HepG2 (cell line): ENCODE data around the gene FAM170B. TPM values are rescaled to one million over a fixed set of nuclear protein-coding genes. Genes with fewer than 3 reads are reported as not detected.

Experiments used
- ATAC-seq: fragments of 200-7000 bp; cut with Tn5 transposase; 3 replicates; pipeline ENCODE4 v1.9.1; 2020; ENCODE audit warnings: mild to moderate bottlenecking, moderate library complexity
- BruUV-seq: library from RNA; stranded (reverse); fragments of 400-500 nt; replicated peaks from 2 replicates; lab custom pipeline; 2021; lab: Mats Ljungman, UMichigan
- CTCF ChIA-PET: fragments of 300-600 bp; formaldehyde crosslinking; extraction: SDS; loops from one replicate; lab custom pipeline; 2021; ENCODE audit warnings: low total read pairs, inconsistent platforms, low intra/inter-chr PET ratio; lab: Yijun Ruan, JAX
- POLR2A ChIA-PET: fragments of 350-600 bp; sonication (Branson Sonifier 250); formaldehyde crosslinking; loops from one replicate; lab custom pipeline; 2020; ENCODE audit warnings: antibody characterized with exemption, inconsistent platforms; lab: Yijun Ruan, JAX
- DNase-seq: peaks from one replicate; pipeline ENCODE4 v3.0.0-alpha.2; 2015; ENCODE audit warnings: low spot score
- FAIRE-seq: peaks from 3 replicates; lab custom pipeline; 2011; peaks lifted over from hg19 to GRCh38; lab: Jason Lieb, UNC
- H2AFZ ChIP-seq: one replicate; pipeline ENCODE4 v1.6.1; 2011; ENCODE audit warnings: low read length, inconsistent platforms
- H3K27ac ChIP-seq: fragments of 300-600 bp; 3 replicates; pipeline ENCODE4 v1.8.0; 2011; ENCODE audit warnings: mixed run types, mild to moderate bottlenecking, mixed read lengths, low read length, inconsistent platforms; ENCODE audit not compliant: insufficient read depth; ENCODE audit errors: extremely low read length
- H3K27me3 ChIP-seq, 2 experiments: fragments of 200-600 bp in 1 of 2; 2 replicates in 1 of 2; 3 replicates in 1 of 2; pipeline versions ENCODE4 v1.6.0 to v1.8.0; 2011; ENCODE audit warnings: low read length in 2 of 2, mild to moderate bottlenecking in 2 of 2, moderate library complexity in 2 of 2, inconsistent platforms in 1 of 2; ENCODE audit not compliant: insufficient read depth in 2 of 2, control insufficient read depth in 1 of 2
- H3K36me3 ChIP-seq, 2 experiments: fragments of 200-600 bp in 1 of 2; replicated peaks in 1 of 2; 2 replicates in 1 of 2; 3 replicates in 1 of 2; pipeline versions ENCODE4 v1.5.1 to v1.8.0; 2011; ENCODE audit warnings: low read length in 2 of 2, inconsistent platforms in 1 of 2; ENCODE audit not compliant: insufficient read depth in 2 of 2, control insufficient read depth in 1 of 2
- H3K4me1 ChIP-seq: 2 replicates; pipeline ENCODE4 v1.5.1; 2012; ENCODE audit warnings: low read length, inconsistent platforms; ENCODE audit not compliant: insufficient read depth
- H3K4me2 ChIP-seq: 2 replicates; pipeline ENCODE4 v1.6.0; 2011; ENCODE audit warnings: low read depth, low read length, inconsistent platforms
- H3K4me3 ChIP-seq, 3 experiments: fragments of 200-600 bp in 1 of 3; sonication (generic), shearing (Covaris generic) in 1 of 3; replicated peaks in 1 of 3; 2 replicates each; pipeline ENCODE4 v1.5.1; 2011 to 2016; ENCODE audit warnings: low read length in 3 of 3, inconsistent platforms in 2 of 3, low read depth in 2 of 3, mild to moderate bottlenecking in 2 of 3, control low read depth in 1 of 3, mixed read lengths in 1 of 3; ENCODE audit not compliant: insufficient read depth in 1 of 3
- H3K79me2 ChIP-seq: one replicate; pipeline ENCODE4 v1.6.1; 2011; ENCODE audit warnings: low read length, inconsistent platforms; ENCODE audit not compliant: insufficient read depth
- H3K9ac ChIP-seq: 2 replicates; pipeline ENCODE4 v1.6.0; 2011; ENCODE audit warnings: mild to moderate bottlenecking, low read depth, low read length, inconsistent platforms; ENCODE audit not compliant: insufficient read depth
- H3K9me3 ChIP-seq: 2 replicates; pipeline ENCODE4 v1.5.1; 2012; ENCODE audit warnings: mild to moderate bottlenecking, low read length
- H4K20me1 ChIP-seq: 2 replicates; pipeline ENCODE4 v1.6.0; 2011; ENCODE audit warnings: inconsistent platforms, mild to moderate bottlenecking, low read length, moderate library complexity; ENCODE audit not compliant: insufficient read depth
- KMT2A ChIP-seq: sonication (generic); formaldehyde crosslinking; IDR thresholded peaks from 2 replicates; pipeline ENCODE4 v1.4.0; 2020; ENCODE audit warnings: missing genetic modification reagents
- MAZ ChIP-seq, 2 experiments: sonication (generic) in 1 of 2; formaldehyde crosslinking in 1 of 2; IDR thresholded peaks; 2 replicates each; pipeline versions ENCODE4 v1.5.0 to v1.6.1; 2012 to 2020; ENCODE audit warnings: low read depth in 2 of 2, mild to moderate bottlenecking in 2 of 2, borderline replicate concordance in 1 of 2, improper control_type of control experiment in 1 of 2, low read length in 1 of 2, missing genetic modification reagents in 1 of 2, moderate library complexity in 1 of 2
- MEIS1 ChIP-seq: sonication (generic); formaldehyde crosslinking; IDR thresholded peaks from 2 replicates; pipeline ENCODE4 v1.9.0; 2021; ENCODE audit warnings: mild to moderate bottlenecking, missing genetic modification reagents, moderate library complexity, borderline replicate concordance
- ZNF256 ChIP-seq: sonication (generic); formaldehyde crosslinking; conservative IDR thresholded peaks from 2 replicates; pipeline ENCODE4 v1.4.0; 2020; ENCODE audit warnings: missing genetic modification reagents
- ZNF766 ChIP-seq: sonication (generic); formaldehyde crosslinking; IDR thresholded peaks from 2 replicates; pipeline ENCODE4 v1.5.0; 2020; ENCODE audit warnings: missing genetic modification reagents, borderline replicate concordance
- WGBS: methylation state at CpG from one replicate; pipeline ENCODE4 v1.1.6; 2017; ENCODE audit warnings: low lambda C conversion rate; 5-methylcytosine and 5-hydroxymethylcytosine counted together
- in situ Hi-C: cut with HindIII; loops from 2 replicates; pipeline ENCODE4 v1.10.0; 2017; ENCODE audit warnings: low pct_unique_long_range_greater_than_20kb; ENCODE audit not compliant: extremely low pct_ligation_motif_present
- intact Hi-C: fragments of 100-400 bp; cut with micrococcal nuclease; formaldehyde crosslinking; loops from one replicate; pipeline ENCODE4 v1.10.0; 2022; ENCODE audit not compliant: unreplicated experiment
- polyA plus RNA-seq, 8 experiments: library from polyadenylated mRNA; depleted of rRNA in 3 of 8; stranded (reverse) in 7 of 8; unstranded in 1 of 8; fragments of >200 nt; fragmentation: Illumina TruSeq in 4 of 8; extraction: Trizol in 4 of 8; gene quantifications; 2 replicates each; pipeline versions ENCODE4 v1.2.1 to v1.2.3, GENCODE V29; 2011 to 2016; ENCODE audit warnings: low read depth in 4 of 8, missing spikeins in 1 of 8, mixed read lengths in 1 of 8; ENCODE audit not compliant: insufficient read depth in 1 of 8
- total RNA-seq, 5 experiments: library from RNA; depleted of rRNA; stranded (reverse); fragments of >200 nt; fragmentation: Illumina TruSeq; extraction: Trizol; gene quantifications; 2 replicates each; pipeline ENCODE4 v1.2.3, GENCODE V29; 2016; ENCODE audit warnings: low read depth in 1 of 5
- TF ChIP-seq, protein P1 (sequence below): sonication (generic); formaldehyde crosslinking; IDR thresholded peaks from 2 replicates; pipeline ENCODE4 v1.8.1; 2023; ENCODE audit warnings: mild to moderate bottlenecking, missing genetic modification reagents
- TF ChIP-seq, protein P2 (sequence below): sonication (generic); formaldehyde crosslinking; IDR thresholded peaks from 2 replicates; pipeline ENCODE4 v1.4.0; 2020; ENCODE audit warnings: mild to moderate bottlenecking, missing genetic modification reagents, borderline replicate concordance
- TF ChIP-seq, protein P3 (sequence below): IDR thresholded peaks from 2 replicates; pipeline ENCODE4 v1.6.1; 2016; ENCODE audit warnings: missing biosample characterization, missing genetic modification reagents, low read depth
- TF ChIP-seq, protein P4 (sequence below): sonication (generic); formaldehyde crosslinking; IDR thresholded peaks from 2 replicates; pipeline ENCODE4 v1.5.0; 2020; ENCODE audit warnings: mild to moderate bottlenecking, missing genetic modification reagents

The FAM170B gene
- total and polyA plus RNA-seq, 2 of the 13 experiments (the other 11 are each of a cell fraction or from before 2014, with no cell fraction given), result not detected

DNA sequence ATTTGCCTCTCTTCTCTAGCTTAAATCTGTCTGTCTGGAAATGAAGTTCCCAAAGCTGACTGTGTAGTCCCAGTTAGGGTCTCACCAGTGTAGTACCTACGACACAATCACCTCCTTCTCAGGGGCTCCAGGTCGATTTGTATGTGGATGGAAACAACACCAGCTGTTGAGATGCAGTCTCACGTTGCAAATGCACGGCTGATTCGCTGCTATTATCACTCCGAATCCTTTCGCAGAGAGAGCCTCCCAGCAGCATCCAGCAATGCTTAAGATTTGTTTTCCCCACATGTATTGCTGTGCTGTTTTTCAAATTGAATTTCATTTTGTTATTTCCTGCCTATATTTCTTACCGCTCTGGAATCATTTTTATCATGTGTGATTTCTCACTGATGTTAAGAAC is 34.8 kb downstream of the FAM170B start:
- Histone ChIP-seq H3K9me3 (no peaks in the 10 kb centered on the region), H3K4me3 (no peak overlapping the region), H3K4me1 (no peaks in the 10 kb centered on the region), H3K79me2 (no peaks in the 10 kb centered on the region), H3K27me3 (no peaks in the 10 kb centered on the region; a peak in 1 of 5 replicates)
- CTCF ChIA-PET, result no interaction called here
- BruUV-seq, result no TSS peak
- intact Hi-C loops, result no loop called here
- no peak for FAIRE-seq
- no peak for DNase-seq
- TF ChIP-seq ZNF256 (CRISPR knock-in tag) (no peak), ZNF766 (no peak), KMT2A (CRISPR knock-in tag) (no peak), MAZ (IDR thresholded peaks at IDR 0.05; ENCODE audit: borderline replicate concordance, low read depth, low read length) (no peak), MAZ (CRISPR knock-in tag; IDR thresholded peaks at IDR 0.05; ENCODE audit: low read depth) (no peak), MEIS1 (no peak)
- TF ChIP-seq, protein P1, sequence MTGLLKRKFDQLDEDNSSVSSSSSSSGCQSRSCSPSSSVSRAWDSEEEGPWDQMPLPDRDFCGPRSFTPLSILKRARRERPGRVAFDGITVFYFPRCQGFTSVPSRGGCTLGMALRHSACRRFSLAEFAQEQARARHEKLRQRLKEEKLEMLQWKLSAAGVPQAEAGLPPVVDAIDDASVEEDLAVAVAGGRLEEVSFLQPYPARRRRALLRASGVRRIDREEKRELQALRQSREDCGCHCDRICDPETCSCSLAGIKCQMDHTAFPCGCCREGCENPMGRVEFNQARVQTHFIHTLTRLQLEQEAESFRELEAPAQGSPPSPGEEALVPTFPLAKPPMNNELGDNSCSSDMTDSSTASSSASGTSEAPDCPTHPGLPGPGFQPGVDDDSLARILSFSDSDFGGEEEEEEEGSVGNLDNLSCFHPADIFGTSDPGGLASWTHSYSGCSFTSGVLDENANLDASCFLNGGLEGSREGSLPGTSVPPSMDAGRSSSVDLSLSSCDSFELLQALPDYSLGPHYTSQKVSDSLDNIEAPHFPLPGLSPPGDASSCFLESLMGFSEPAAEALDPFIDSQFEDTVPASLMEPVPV (CRISPR knock-in tag), result no peak
- TF ChIP-seq, protein P2, sequence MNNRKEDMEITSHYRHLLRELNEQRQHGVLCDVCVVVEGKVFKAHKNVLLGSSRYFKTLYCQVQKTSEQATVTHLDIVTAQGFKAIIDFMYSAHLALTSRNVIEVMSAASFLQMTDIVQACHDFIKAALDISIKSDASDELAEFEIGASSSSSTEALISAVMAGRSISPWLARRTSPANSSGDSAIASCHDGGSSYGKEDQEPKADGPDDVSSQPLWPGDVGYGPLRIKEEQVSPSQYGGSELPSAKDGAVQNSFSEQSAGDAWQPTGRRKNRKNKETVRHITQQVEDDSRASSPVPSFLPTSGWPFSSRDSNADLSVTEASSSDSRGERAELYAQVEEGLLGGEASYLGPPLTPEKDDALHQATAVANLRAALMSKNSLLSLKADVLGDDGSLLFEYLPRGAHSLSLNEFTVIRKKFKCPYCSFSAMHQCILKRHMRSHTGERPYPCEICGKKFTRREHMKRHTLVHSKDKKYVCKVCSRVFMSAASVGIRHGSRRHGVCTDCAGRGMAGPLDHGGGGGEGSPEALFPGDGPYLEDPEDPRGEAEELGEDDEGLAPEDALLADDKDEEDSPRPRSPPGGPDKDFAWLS (CRISPR knock-in tag), result no peak
- TF ChIP-seq, protein P3, sequence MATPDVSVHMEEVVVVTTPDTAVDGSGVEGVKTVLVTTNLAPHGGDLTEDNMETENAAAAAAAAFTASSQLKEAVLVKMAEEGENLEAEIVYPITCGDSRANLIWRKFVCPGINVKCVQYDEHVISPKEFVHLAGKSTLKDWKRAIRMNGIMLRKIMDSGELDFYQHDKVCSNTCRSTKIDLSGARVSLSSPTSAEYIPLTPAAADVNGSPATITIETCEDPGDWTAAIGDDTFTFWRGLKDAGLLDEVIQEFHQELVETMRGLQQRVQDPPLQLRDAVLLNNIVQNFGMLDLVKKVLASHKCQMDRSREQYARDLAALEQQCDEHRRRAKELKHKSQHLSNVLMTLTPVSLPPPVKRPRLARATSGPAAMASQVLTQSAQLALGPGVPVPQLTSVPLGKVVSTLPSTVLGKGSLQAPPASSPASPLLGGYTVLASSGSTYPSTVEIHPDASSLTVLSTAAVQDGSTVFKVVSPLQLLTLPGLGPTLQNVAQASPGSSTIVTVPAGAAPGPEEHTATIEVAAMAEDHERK (CRISPR knock-in tag), result no peak
- TF ChIP-seq, protein P4, sequence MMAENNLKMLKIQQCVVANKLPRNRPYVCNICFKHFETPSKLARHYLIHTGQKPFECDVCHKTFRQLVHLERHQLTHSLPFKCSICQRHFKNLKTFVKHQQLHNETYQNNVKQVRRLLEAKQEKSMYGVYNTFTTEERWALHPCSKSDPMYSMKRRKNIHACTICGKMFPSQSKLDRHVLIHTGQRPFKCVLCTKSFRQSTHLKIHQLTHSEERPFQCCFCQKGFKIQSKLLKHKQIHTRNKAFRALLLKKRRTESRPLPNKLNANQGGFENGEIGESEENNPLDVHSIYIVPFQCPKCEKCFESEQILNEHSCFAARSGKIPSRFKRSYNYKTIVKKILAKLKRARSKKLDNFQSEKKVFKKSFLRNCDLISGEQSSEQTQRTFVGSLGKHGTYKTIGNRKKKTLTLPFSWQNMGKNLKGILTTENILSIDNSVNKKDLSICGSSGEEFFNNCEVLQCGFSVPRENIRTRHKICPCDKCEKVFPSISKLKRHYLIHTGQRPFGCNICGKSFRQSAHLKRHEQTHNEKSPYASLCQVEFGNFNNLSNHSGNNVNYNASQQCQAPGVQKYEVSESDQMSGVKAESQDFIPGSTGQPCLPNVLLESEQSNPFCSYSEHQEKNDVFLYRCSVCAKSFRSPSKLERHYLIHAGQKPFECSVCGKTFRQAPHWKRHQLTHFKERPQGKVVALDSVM, result no peak
- TF ChIP-seq, all 625 proteins: peak for 0
- Histone ChIP-seq H3K4me2 (no peak overlapping the region), H3K36me3 (no peaks in the 10 kb centered on the region), H2AFZ (no peak overlapping the region), H4K20me1 (no peaks in the 10 kb centered on the region), H3K27ac (no peak overlapping the region), H3K9ac (no peak overlapping the region)
- no peak for ATAC-seq
- 35% methylated on average over 8 of the region's 8 CpGs for WGBS
- in situ Hi-C loops, result no loop called here
- POLR2A ChIA-PET, result no interaction called here
